H1 (cell line): ENCODE data around the gene RER1. TPM values are rescaled to one million over a fixed set of nuclear protein-coding genes. Genes with fewer than 3 reads are reported as not detected.

Experiments
- CTCF ChIA-PET: fragments of 300-600 bp; sonication (Branson Sonifier 250); formaldehyde crosslinking; loops from one replicate; lab custom pipeline; 2021; ENCODE audit not compliant: partially characterized antibody; lab: Charles Lee
- POLR2A ChIA-PET: fragments of 300-600 bp; sonication (Branson Sonifier 250); formaldehyde crosslinking; loops from one replicate; lab custom pipeline; 2021; ENCODE audit warnings: inconsistent platforms; ENCODE audit not compliant: partially characterized antibody; lab: Charles Lee
- DNase-seq, 2 experiments: peaks; one replicate each; pipeline versions ENCODE4 v3.0.0 to v3.0.0-alpha.2; 2010 to 2022; ENCODE audit warnings: low spot score in 2 of 2, low read depth in 1 of 2, mixed read lengths in 1 of 2
- FAIRE-seq: peaks from 2 replicates; lab custom pipeline; 2011; peaks lifted over from hg19 to GRCh38; lab: Jason Lieb, UNC
- H2AFZ ChIP-seq: 2 replicates; pipeline ENCODE4 v1.8.1; 2012; ENCODE audit warnings: low read length, inconsistent platforms
- H2AK5ac ChIP-seq: 2 replicates; pipeline ENCODE4 v1.6.1; 2013; ENCODE audit warnings: low read depth, low read length
- H2BK120ac ChIP-seq: replicated peaks from 2 replicates; pipeline ENCODE3; 2013; ENCODE audit warnings: low read depth, low read length, inconsistent platforms
- H2BK12ac ChIP-seq: 2 replicates; pipeline ENCODE4 v1.6.1; 2013; ENCODE audit warnings: low read depth, low read length
- H2BK15ac ChIP-seq: 2 replicates; pipeline ENCODE4 v1.6.1; 2013; ENCODE audit warnings: low read length
- H2BK20ac ChIP-seq: 2 replicates; pipeline ENCODE4 v1.6.1; 2013; ENCODE audit warnings: low read length
- H2BK5ac ChIP-seq: 2 replicates; pipeline ENCODE4 v1.6.1; 2013; ENCODE audit warnings: low read depth, low read length
- H3K14ac ChIP-seq: 2 replicates; pipeline ENCODE4 v1.6.1; 2013; ENCODE audit warnings: inconsistent platforms; ENCODE audit not compliant: insufficient read length
- H3K18ac ChIP-seq: 2 replicates; pipeline ENCODE4 v1.6.1; 2013; ENCODE audit warnings: low read length; ENCODE audit errors: extremely low read depth
- H3K23ac ChIP-seq: 2 replicates; pipeline ENCODE4 v1.6.1; 2013; ENCODE audit warnings: inconsistent platforms; ENCODE audit not compliant: insufficient read length
- H3K23me2 ChIP-seq: 2 replicates; pipeline ENCODE4 v1.6.1; 2013; ENCODE audit warnings: low read depth, low read length
- H3K27ac ChIP-seq: 2 replicates; pipeline ENCODE4 v1.6.1; 2011; ENCODE audit warnings: low read depth, low read length, inconsistent platforms
- H3K27me3 ChIP-seq, 4 experiments: replicated peaks in 1 of 4; 1 replicate in 1 of 4; 2 replicates in 3 of 4; pipeline versions ENCODE4 v1.6.1 to v1.8.1; 2011 to 2013; ENCODE audit warnings: low read length in 3 of 4, mild to moderate bottlenecking in 3 of 4, inconsistent platforms in 2 of 4, mixed read lengths in 2 of 4, moderate library complexity in 1 of 4; ENCODE audit not compliant: control insufficient read depth in 3 of 4, insufficient read depth in 3 of 4; ENCODE audit errors: extremely low read depth in 1 of 4
- H3K36me3 ChIP-seq, 4 experiments: 2 replicates each; pipeline versions ENCODE4 v1.6.1 to v1.8.1; 2011 to 2013; ENCODE audit warnings: mild to moderate bottlenecking in 4 of 4, low read length in 3 of 4, moderate library complexity in 2 of 4, control low read depth in 1 of 4, inconsistent platforms in 1 of 4; ENCODE audit not compliant: insufficient read depth in 4 of 4, control insufficient read depth in 2 of 4
- H3K4ac ChIP-seq: replicated peaks from 2 replicates; pipeline ENCODE3; 2013; ENCODE audit warnings: low read length, low read depth, mixed read lengths, inconsistent platforms; ENCODE audit not compliant: insufficient read length
- H3K4me1 ChIP-seq, 4 experiments: replicated peaks in 1 of 4; 1 replicate in 1 of 4; 2 replicates in 3 of 4; pipeline versions ENCODE4 v1.6.1 to v1.8.1; 2011 to 2013; ENCODE audit warnings: low read length in 3 of 4, inconsistent platforms in 2 of 4, mixed read lengths in 1 of 4; ENCODE audit not compliant: insufficient read depth in 4 of 4, control insufficient read depth in 3 of 4
- H3K4me2 ChIP-seq, 2 experiments: 2 replicates each; pipeline versions ENCODE4 v1.6.1 to v1.8.1; 2011 to 2013; ENCODE audit warnings: low read depth in 2 of 2, low read length in 2 of 2, control low read depth in 1 of 2, inconsistent platforms in 1 of 2, mild to moderate bottlenecking in 1 of 2; ENCODE audit not compliant: insufficient read depth in 1 of 2
- H3K4me3 ChIP-seq, 4 experiments: fragments of 200-600, 300-600 bp in 1 of 4; sonication (generic), shearing (Covaris generic), sonication (Bioruptor Twin) in 1 of 4; 2 replicates each; pipeline versions ENCODE4 v1.5.1 to v1.8.1; 2011 to 2016; ENCODE audit warnings: low read length in 4 of 4, low read depth in 3 of 4, control low read depth in 2 of 4, inconsistent platforms in 2 of 4, mild to moderate bottlenecking in 2 of 4, mixed read lengths in 1 of 4, moderate library complexity in 1 of 4; ENCODE audit not compliant: insufficient read depth in 2 of 4; ENCODE audit errors: extremely low read depth in 1 of 4
- H3K56ac ChIP-seq: replicated peaks from 2 replicates; pipeline ENCODE3; 2013; ENCODE audit warnings: low read depth, mild to moderate bottlenecking, mixed read lengths, low read length, inconsistent platforms; ENCODE audit not compliant: insufficient read length
- H3K79me1 ChIP-seq: 2 replicates; pipeline ENCODE4 v1.6.1; 2013; ENCODE audit warnings: low read depth, low read length, control low read depth
- H3K79me2 ChIP-seq, 2 experiments: 2 replicates each; pipeline versions ENCODE4 v1.6.1 to v1.8.1; 2012 to 2013; ENCODE audit warnings: low read length in 2 of 2, mild to moderate bottlenecking in 2 of 2, inconsistent platforms in 1 of 2; ENCODE audit not compliant: insufficient read depth in 2 of 2, control insufficient read depth in 1 of 2
- H3K9ac ChIP-seq, 4 experiments: replicated peaks in 1 of 4; 1 replicate in 1 of 4; 2 replicates in 3 of 4; pipeline versions ENCODE4 v1.6.1 to v1.8.1; 2011 to 2013; ENCODE audit warnings: low read depth in 3 of 4, low read length in 3 of 4, control low read depth in 2 of 4, mild to moderate bottlenecking in 2 of 4, moderate library complexity in 2 of 4, inconsistent platforms in 1 of 4; ENCODE audit errors: extremely low read depth in 1 of 4
- H3K9me3 ChIP-seq, 2 experiments: 2 replicates each; pipeline versions ENCODE4 v1.6.1 to v1.8.1; 2012 to 2013; ENCODE audit warnings: mild to moderate bottlenecking in 2 of 2, moderate library complexity in 2 of 2, control low read depth in 1 of 2, inconsistent platforms in 1 of 2, low read depth in 1 of 2, low read length in 1 of 2, mixed read lengths in 1 of 2; ENCODE audit not compliant: insufficient read depth in 2 of 2
- H4K20me1 ChIP-seq, 2 experiments: replicated peaks in 1 of 2; 2 replicates each; pipeline versions ENCODE3 to v1.8.1; 2011 to 2013; ENCODE audit warnings: inconsistent platforms in 2 of 2, low read length in 2 of 2, mild to moderate bottlenecking in 1 of 2; ENCODE audit not compliant: insufficient read depth in 2 of 2, control insufficient read depth in 1 of 2
- H4K5ac ChIP-seq: 2 replicates; pipeline ENCODE4 v1.6.1; 2013; ENCODE audit warnings: low read length, low read depth, mixed read lengths, inconsistent platforms; ENCODE audit not compliant: insufficient read length
- H4K8ac ChIP-seq: 2 replicates; pipeline ENCODE4 v1.8.0; 2013; ENCODE audit warnings: mild to moderate bottlenecking, moderate library complexity, low read length, inconsistent platforms; ENCODE audit not compliant: insufficient read depth; ENCODE audit errors: extremely low read depth
- H4K91ac ChIP-seq: replicated peaks from 2 replicates; pipeline ENCODE3; 2013; ENCODE audit warnings: low read length, mixed read lengths, inconsistent platforms; ENCODE audit not compliant: insufficient read length
- FOSL1 ChIP-seq: IDR thresholded peaks from 2 replicates; pipeline ENCODE4 v1.6.1; 2011; ENCODE audit warnings: mild to moderate bottlenecking, low read depth, low read length, moderate library complexity; ENCODE audit not compliant: insufficient read depth
- GABPA ChIP-seq: IDR thresholded peaks from 2 replicates; pipeline ENCODE4 v1.6.1; 2011; ENCODE audit warnings: mild to moderate bottlenecking, low read length, moderate library complexity, borderline replicate concordance; ENCODE audit not compliant: insufficient read depth
- MAFK ChIP-seq: IDR thresholded peaks from 2 replicates; pipeline ENCODE4 v1.6.1; 2012; ENCODE audit warnings: low read depth, mild to moderate bottlenecking, improper control_type of control experiment, low read length
- WGBS, 2 experiments: shearing (Covaris generic) in 1 of 2; methylation state at CpG; one replicate each; pipeline versions ENCODE4 v1.1.6 to v1.1.7; 2013 to 2015; ENCODE audit warnings: low lambda C conversion rate in 2 of 2, mixed read lengths in 2 of 2, inconsistent platforms in 1 of 2, low coverage in 1 of 2, missing lambda C conversion rate in 1 of 2; ENCODE audit not compliant: insufficient replicate concordance in 2 of 2, insufficient coverage in 1 of 2, insufficient read length in 1 of 2; ENCODE audit errors: extremely low coverage in 1 of 2, missing lambda C conversion rate in 1 of 2; 5-methylcytosine and 5-hydroxymethylcytosine counted together
- polyA plus RNA-seq, 7 experiments: library from polyadenylated mRNA; depleted of rRNA in 3 of 7; stranded (reverse) in 5 of 7; unstranded in 2 of 7; fragments of >200 nt in 5 of 7; fragments of 200-250 nt in 2 of 7; gene quantifications; 1 replicate in 5 of 7; 2 replicates in 1 of 7; 4 replicates in 1 of 7; pipeline versions ENCODE4 v1.2.1 to v1.2.3, GENCODE V29; 2011 to 2013; ENCODE audit warnings: missing spikeins in 2 of 7, mixed read lengths in 2 of 7
- total RNA-seq: library from RNA; stranded (reverse); fragmentation: NEBNext Ultra II Directional; extraction: Animal tissue kit (Norgen Biotek cat#: 25700); gene quantifications from 2 replicates; pipeline ENCODE4 v1.2.1, GENCODE V29; 2021

RER1 gene
- total and polyA plus RNA-seq, 2 of the 8 experiments (the other 6 are each of a cell fraction or from before 2014, with no cell fraction given) = 102 to 134 TPM

DNA sequence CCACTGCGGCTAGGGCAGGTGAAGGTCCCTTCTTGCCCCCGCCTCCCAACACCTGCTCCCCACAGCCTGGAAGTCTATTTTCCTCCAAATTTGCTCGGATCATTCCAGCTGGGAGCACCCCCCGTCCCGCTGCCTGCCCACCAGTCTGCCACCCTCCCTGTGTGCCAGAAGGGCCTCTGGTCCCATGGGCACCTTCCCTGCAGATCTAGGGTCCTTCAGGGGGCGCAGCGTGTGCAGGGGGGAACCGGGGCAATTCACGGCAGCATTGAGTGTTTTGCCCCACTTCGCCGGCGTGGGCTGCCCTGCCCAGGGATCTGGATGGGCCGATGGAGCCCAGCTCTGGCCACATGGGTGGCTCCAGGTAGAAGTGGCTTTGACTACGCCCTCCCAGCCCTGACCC is 47.0 kb downstream of the RER1 start:
- Histone ChIP-seq H2AFZ (no peak overlapping the region), H3K23ac (no peak overlapping the region), H2AK5ac (no peak overlapping the region), H2BK120ac (no peak overlapping the region), H2BK5ac (no peak overlapping the region), H2BK12ac (no peak overlapping the region), H3K9me3 (no peaks in the 10 kb centered on the region), H3K36me3 (no peaks in the 10 kb centered on the region), H3K56ac (no peak overlapping the region), H3K4me3 (no peak overlapping the region), H4K8ac (no peak overlapping the region), H3K9ac (no peak overlapping the region), H2BK20ac (no peak overlapping the region), H3K14ac (no peak overlapping the region), H4K20me1 (no peaks in the 10 kb centered on the region), H3K27ac (no peak overlapping the region)
- POLR2A ChIA-PET = no interaction called here
- 92% methylated on average over 13 of the region's 14 CpGs; no CpG with 5 or more reads in 1 of the 2 experiments for whole genome bisulfite sequencing, 2 experiments
- CTCF ChIA-PET = interaction anchor here (0.6 kb wide), 1 partner anchor 877 kb away, joined by 3 read pairs; no protein-coding TSS in a partner anchor
- FAIRE-seq = no peak
- TF ChIP-seq MAFK (no peak), FOSL1 (no peak), GABPA (no peak)
- TF ChIP-seq, all 59 proteins: peak for 0
- Histone ChIP-seq H3K79me2 (no peaks in the 10 kb centered on the region), H3K4ac (no peak overlapping the region), H3K4me2 (no peak overlapping the region), H3K23me2 (no peaks in the 10 kb centered on the region; the same call in 1 of the 2 replicates), H2BK15ac (no peak overlapping the region), H3K18ac (no peak overlapping the region), H4K91ac (no peak overlapping the region), H3K27me3 (peaks cover 8 to 19% (median 15%) of the 10 kb centered on the region in 4 experiments), H3K79me1 (no peaks in the 10 kb centered on the region), H4K5ac (no peak overlapping the region), H3K4me1 (no peaks in the 10 kb centered on the region; a peak in 2 of 7 replicates)
- no peak for DNase-seq
